ENCODE results near the gene ZSWIM7. TPM values are rescaled to one million over a fixed set of nuclear protein-coding genes. Genes with fewer than 3 reads are reported as not detected.

ZSWIM7 gene
- total RNA-seq, 2 donors from 2014 or later = 15.4 to 17.5 TPM

GRCh38 chr17:16019347-16019746, 19.8 kb upstream of the ZSWIM7 start:
- H3K27me3 Mint-ChIP-seq = no peaks in the 10 kb centered on the region
- peaks cover 18% of the 10 kb centered on the region for H3K4me1 Mint-ChIP-seq
- no peaks in the 10 kb centered on the region for H3K9me3 ChIP-seq (ENCODE audit: control insufficient read depth, low read length, poor library complexity, severe bottlenecking)
- peak overlapping the region; percentile 43 for H3K27ac Mint-ChIP-seq
- peaks cover 2% of the 10 kb centered on the region for H3K36me3 Mint-ChIP-seq (ENCODE audit: low read depth)
- ATAC-seq = no peak
- no peak overlapping the region for H3K4me3 Mint-ChIP-seq
- DNase-seq = no peak

GRCh38 chr17:16013943-16014407, 14.5 kb upstream of the ZSWIM7 start:
- Mint-ChIP-seq H3K4me3 (no peak overlapping the region), H3K4me1 (peaks cover 16% of the 10 kb centered on the region), H3K27ac (no peak overlapping the region), H3K27me3 (no peaks in the 10 kb centered on the region), H3K36me3 (ENCODE audit: low read depth) (peaks cover 2% of the 10 kb centered on the region)
- DNase-seq (no peak), ATAC-seq (no peak)
- H3K9me3 ChIP-seq (ENCODE audit: control insufficient read depth, low read length, poor library complexity, severe bottlenecking) = no peaks in the 10 kb centered on the region

- no peaks in the 10 kb centered on the region for H3K9me3 ChIP-seq (ENCODE audit: control insufficient read depth, low read length, poor library complexity, severe bottlenecking)
- no peak overlapping the region for H3K4me3 Mint-ChIP-seq
- DNase-seq (no peak), ATAC-seq (no peak)
- H3K27me3 Mint-ChIP-seq = no peaks in the 10 kb centered on the region
- H3K4me1 Mint-ChIP-seq = peaks cover 30% of the 10 kb centered on the region
- peaks cover 20% of the 10 kb centered on the region for H3K36me3 Mint-ChIP-seq (ENCODE audit: low read depth)
- no peak overlapping the region for H3K27ac Mint-ChIP-seq
Measured at GRCh38 chr17:16007439-16007838, 7.9 kb upstream of the ZSWIM7 start.

GRCh38 chr17:16005636-16006035, 6.1 kb upstream of the ZSWIM7 start:
- H3K9me3 ChIP-seq (ENCODE audit: control insufficient read depth, low read length, poor library complexity, severe bottlenecking) = no peaks in the 10 kb centered on the region
- Mint-ChIP-seq H3K36me3 (ENCODE audit: low read depth) (peaks cover 26% of the 10 kb centered on the region), H3K27ac (peak overlapping the region; percentile 51), H3K4me1 (peaks cover 36% of the 10 kb centered on the region), H3K27me3 (no peaks in the 10 kb centered on the region), H3K4me3 (no peak overlapping the region)
- ATAC-seq = no peak
- DNase-seq = no peak

- Mint-ChIP-seq H3K27me3 (no peaks in the 10 kb centered on the region), H3K27ac (peak overlapping the region; percentile 80), H3K4me1 (peaks cover 44% of the 10 kb centered on the region), H3K36me3 (ENCODE audit: low read depth) (peaks cover 28% of the 10 kb centered on the region), H3K4me3 (peak overlapping the region; percentile 5)
- H3K9me3 ChIP-seq (ENCODE audit: control insufficient read depth, low read length, poor library complexity, severe bottlenecking) = no peaks in the 10 kb centered on the region
- no peak for DNase-seq
- ATAC-seq = no peak
Measured at GRCh38 chr17:16003841-16004240, 4.3 kb upstream of the ZSWIM7 start.

- no peak for DNase-seq
- Mint-ChIP-seq H3K27ac (peak overlapping the region; percentile 80), H3K4me1 (peaks cover 39% of the 10 kb centered on the region), H3K4me3 (no peak overlapping the region), H3K36me3 (ENCODE audit: low read depth) (peaks cover 20% of the 10 kb centered on the region), H3K27me3 (no peaks in the 10 kb centered on the region)
- H3K9me3 ChIP-seq (ENCODE audit: control insufficient read depth, low read length, poor library complexity, severe bottlenecking) = no peaks in the 10 kb centered on the region
- ATAC-seq = no peak
Measured at GRCh38 chr17:16002708-16003260, 3.3 kb upstream of the ZSWIM7 start.

- H3K36me3 Mint-ChIP-seq (ENCODE audit: low read depth) = peaks cover 19% of the 10 kb centered on the region
- DNase-seq (no peak), ATAC-seq (no peak)
- peaks cover 38% of the 10 kb centered on the region for H3K4me1 Mint-ChIP-seq
- H3K27me3 Mint-ChIP-seq = no peaks in the 10 kb centered on the region
- H3K4me3 Mint-ChIP-seq = peak overlapping the region; percentile 94
- H3K27ac Mint-ChIP-seq = peak overlapping the region; percentile 80
- H3K9me3 ChIP-seq (ENCODE audit: control insufficient read depth, low read length, poor library complexity, severe bottlenecking) = no peaks in the 10 kb centered on the region
Measured at GRCh38 chr17:16001226-16001897, 1.9 kb upstream of the ZSWIM7 start.

GRCh38 chr17:15999974-16000827, 697 bp upstream of the ZSWIM7 start:
- Mint-ChIP-seq H3K4me3 (peak overlapping the region; percentile 94), H3K27me3 (no peaks in the 10 kb centered on the region), H3K27ac (peak overlapping the region; percentile 80), H3K4me1 (peaks cover 34% of the 10 kb centered on the region), H3K36me3 (ENCODE audit: low read depth) (peaks cover 17% of the 10 kb centered on the region)
- H3K9me3 ChIP-seq (ENCODE audit: control insufficient read depth, low read length, poor library complexity, severe bottlenecking) = no peaks in the 10 kb centered on the region
- ATAC-seq = peak; percentile 34
- DNase-seq = peak in 1 of 3 donors; percentile 39

- H3K4me1 Mint-ChIP-seq = peaks cover 31% of the 10 kb centered on the region
- H3K27ac Mint-ChIP-seq = peak overlapping the region; percentile 91
- H3K36me3 Mint-ChIP-seq (ENCODE audit: low read depth) = peaks cover 12% of the 10 kb centered on the region
- peak overlapping the region; percentile 94 for H3K4me3 Mint-ChIP-seq
- H3K27me3 Mint-ChIP-seq = no peaks in the 10 kb centered on the region
- no peaks in the 10 kb centered on the region for H3K9me3 ChIP-seq (ENCODE audit: control insufficient read depth, low read length, poor library complexity, severe bottlenecking)
- no peak for ATAC-seq
- no peak for DNase-seq
Measured at GRCh38 chr17:15998031-15998562, 1.4 kb downstream of the ZSWIM7 start.

- Mint-ChIP-seq H3K36me3 (ENCODE audit: low read depth) (peaks cover 8% of the 10 kb centered on the region), H3K27ac (peak overlapping the region; percentile 24), H3K27me3 (no peaks in the 10 kb centered on the region), H3K4me3 (no peak overlapping the region), H3K4me1 (peaks cover 25% of the 10 kb centered on the region)
- no peaks in the 10 kb centered on the region for H3K9me3 ChIP-seq (ENCODE audit: control insufficient read depth, low read length, poor library complexity, severe bottlenecking)
- no peak for DNase-seq
- no peak for ATAC-seq
Measured at GRCh38 chr17:15996322-15996721, 3.2 kb downstream of the ZSWIM7 start.

- H3K27me3 Mint-ChIP-seq = no peaks in the 10 kb centered on the region
- H3K27ac Mint-ChIP-seq = peak overlapping the region; percentile 60
- H3K4me1 Mint-ChIP-seq = peaks cover 2% of the 10 kb centered on the region
- peaks cover 10% of the 10 kb centered on the region for H3K36me3 Mint-ChIP-seq (ENCODE audit: low read depth)
- DNase-seq (no peak), ATAC-seq (no peak)
- no peak overlapping the region for H3K4me3 Mint-ChIP-seq
- no peaks in the 10 kb centered on the region for H3K9me3 ChIP-seq (ENCODE audit: control insufficient read depth, low read length, poor library complexity, severe bottlenecking)
Measured at GRCh38 chr17:15981646-15982580, 17.6 kb downstream of the ZSWIM7 start.

- Mint-ChIP-seq H3K4me3 (no peak overlapping the region), H3K36me3 (ENCODE audit: low read depth) (peaks cover 14% of the 10 kb centered on the region)
Measured at GRCh38 chr17:15981208-15981607, 18.3 kb downstream of the ZSWIM7 start.

More at GRCh38 chr17:15981208-15981607, 18.3 kb downstream of the ZSWIM7 start:
- Mint-ChIP-seq H3K4me1 (peaks cover 4% of the 10 kb centered on the region), H3K27ac (peak overlapping the region; percentile 60), H3K27me3 (no peaks in the 10 kb centered on the region)
- no peak for DNase-seq
- no peak for ATAC-seq
- H3K9me3 ChIP-seq (ENCODE audit: control insufficient read depth, low read length, poor library complexity, severe bottlenecking) = no peaks in the 10 kb centered on the region
